ENCODE results near the gene HIVEP3.

DNA sequence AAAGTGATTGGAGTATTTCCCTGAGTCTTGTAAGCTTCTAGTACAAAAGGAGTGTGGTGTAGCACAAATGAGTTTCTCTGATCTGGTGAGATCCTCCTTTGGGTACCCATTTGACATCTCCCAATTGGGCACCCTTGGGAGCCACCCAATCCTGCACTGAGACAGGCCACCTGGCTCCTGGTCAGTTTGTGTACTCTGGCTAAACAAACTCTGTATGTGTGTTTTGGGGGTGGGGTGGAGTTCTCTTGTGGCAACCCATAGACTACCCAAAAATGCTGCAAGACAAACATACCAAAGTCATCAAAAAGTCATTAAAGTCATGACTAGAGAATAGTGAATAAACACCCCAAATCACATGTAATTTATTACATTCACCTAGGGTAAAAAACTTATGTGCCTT lies 8.4 kb upstream of the HIVEP3 start:
- TF ChIP-seq CTCF (IDR thresholded peaks at IDR 0.05) (no peak), POLR2AphosphoS5 (IDR thresholded peaks at IDR 0.05) (no peak)
